HL-60 (cell line): ENCODE data around the gene SCNN1G.

Experiments
- REST ChIP-seq: IDR thresholded peaks from 2 replicates; pipeline ENCODE4 v1.6.1; 2012; ENCODE audit warnings: low read depth; ENCODE audit not compliant: insufficient replicate concordance
- TF ChIP-seq, protein P1 (sequence below): IDR thresholded peaks from one replicate; pipeline ENCODE4 v1.5.1; 2011; ENCODE audit warnings: low read length, control low read depth, inconsistent platforms; ENCODE audit not compliant: insufficient read depth

DNA sequence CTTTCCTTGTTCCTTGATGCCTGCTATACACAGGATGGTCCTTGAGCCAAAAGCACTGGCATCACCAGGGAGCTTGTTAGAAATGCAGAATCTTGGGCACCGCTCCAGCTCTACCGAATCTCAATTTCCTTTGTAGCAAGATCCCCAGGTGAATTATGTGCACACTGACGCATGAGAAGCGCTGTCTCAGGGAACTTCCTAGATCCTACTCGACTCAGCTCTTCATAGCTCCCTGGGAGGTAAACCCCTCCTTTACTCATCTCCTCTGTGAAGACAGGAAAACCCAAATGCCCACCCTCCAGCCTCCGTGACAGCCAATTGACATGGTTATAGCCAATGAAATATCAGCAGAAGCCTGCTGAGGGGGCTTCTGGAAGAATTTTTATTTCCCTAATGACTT is 37.4 kb upstream of the SCNN1G start:
- TF ChIP-seq, protein P1, sequence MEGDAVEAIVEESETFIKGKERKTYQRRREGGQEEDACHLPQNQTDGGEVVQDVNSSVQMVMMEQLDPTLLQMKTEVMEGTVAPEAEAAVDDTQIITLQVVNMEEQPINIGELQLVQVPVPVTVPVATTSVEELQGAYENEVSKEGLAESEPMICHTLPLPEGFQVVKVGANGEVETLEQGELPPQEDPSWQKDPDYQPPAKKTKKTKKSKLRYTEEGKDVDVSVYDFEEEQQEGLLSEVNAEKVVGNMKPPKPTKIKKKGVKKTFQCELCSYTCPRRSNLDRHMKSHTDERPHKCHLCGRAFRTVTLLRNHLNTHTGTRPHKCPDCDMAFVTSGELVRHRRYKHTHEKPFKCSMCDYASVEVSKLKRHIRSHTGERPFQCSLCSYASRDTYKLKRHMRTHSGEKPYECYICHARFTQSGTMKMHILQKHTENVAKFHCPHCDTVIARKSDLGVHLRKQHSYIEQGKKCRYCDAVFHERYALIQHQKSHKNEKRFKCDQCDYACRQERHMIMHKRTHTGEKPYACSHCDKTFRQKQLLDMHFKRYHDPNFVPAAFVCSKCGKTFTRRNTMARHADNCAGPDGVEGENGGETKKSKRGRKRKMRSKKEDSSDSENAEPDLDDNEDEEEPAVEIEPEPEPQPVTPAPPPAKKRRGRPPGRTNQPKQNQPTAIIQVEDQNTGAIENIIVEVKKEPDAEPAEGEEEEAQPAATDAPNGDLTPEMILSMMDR, result no peak
- TF ChIP-seq REST, result no peak
